ENCODE measurements around the gene TMEM119.

- TF ChIP-seq CTCF (conservative IDR thresholded peaks at IDR 0.05; ENCODE audit: low read depth, low read length): no peak
- no peak for TF ChIP-seq EZH2 (IDR thresholded peaks at IDR 0.05; ENCODE audit: borderline replicate concordance, low read depth, low read length, poor library complexity, severe bottlenecking)
Measured at GRCh38 chr12:108613548-108613947, 15.7 kb upstream of the TMEM119 start.
